MG63 (cell line): ENCODE data around the gene RBM23. TPM values are rescaled to one million over a fixed set of nuclear protein-coding genes. Genes with fewer than 3 reads are reported as not detected.

Source experiments
- DNase-seq: peaks from one replicate; pipeline ENCODE4 v3.0.0-alpha.2; 2020
- H3K27me3 ChIP-seq: fragments of 250-450 bp; sonication (Bioruptor Pico); 2 replicates; pipeline ENCODE4 v1.5.1; 2020; ENCODE audit warnings: mild to moderate bottlenecking, moderate library complexity
- H3K36me3 ChIP-seq: fragments of 250-450 bp; sonication (Bioruptor Pico); 2 replicates; pipeline ENCODE4 v1.5.1; 2020; ENCODE audit warnings: mild to moderate bottlenecking, moderate library complexity
- H3K4me3 ChIP-seq: fragments of 250-450 bp; sonication (Bioruptor Pico); 2 replicates; pipeline ENCODE4 v1.5.1; 2020; ENCODE audit warnings: mild to moderate bottlenecking, moderate library complexity
- H3K9me3 ChIP-seq: fragments of 250-450 bp; sonication (Bioruptor Pico); 2 replicates; pipeline ENCODE4 v1.5.1; 2020; ENCODE audit warnings: mild to moderate bottlenecking, moderate library complexity
- total RNA-seq: library from RNA; depleted of rRNA; stranded (reverse); fragments of >200 nt; shearing (Covaris generic); gene quantifications from 2 replicates; pipeline ENCODE4 v1.2.3, GENCODE V29; 2014; ENCODE audit warnings: low replicate concordance

RBM23 gene
- total RNA-seq, 1 experiment from 2014 or later, result 27.8 TPM

DNA sequence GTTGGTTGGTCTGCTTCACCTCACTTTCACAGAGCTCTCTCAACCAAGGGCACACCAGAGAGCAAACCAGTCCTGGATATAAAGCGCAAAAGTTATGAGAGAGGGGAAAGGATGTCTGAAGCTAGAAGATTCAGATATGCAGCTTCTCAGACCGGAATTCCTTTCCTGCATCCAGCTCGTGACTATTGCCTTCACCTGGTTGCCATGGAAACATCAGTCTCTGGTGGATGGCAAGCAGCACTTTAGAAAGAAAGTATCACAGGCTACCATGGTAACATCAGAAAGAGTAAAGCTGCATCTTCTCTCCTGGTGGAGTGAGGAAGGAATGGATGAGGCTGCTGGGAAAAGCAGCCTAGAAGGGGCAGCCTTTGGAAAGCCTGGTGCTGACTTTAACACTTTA, 22.2 kb downstream of the RBM23 start:
- Histone ChIP-seq H3K27me3 (no peaks in the 10 kb centered on the region), H3K36me3 (no peaks in the 10 kb centered on the region), H3K9me3 (no peaks in the 10 kb centered on the region), H3K4me3 (no peak overlapping the region)
- no peak for DNase-seq

DNA sequence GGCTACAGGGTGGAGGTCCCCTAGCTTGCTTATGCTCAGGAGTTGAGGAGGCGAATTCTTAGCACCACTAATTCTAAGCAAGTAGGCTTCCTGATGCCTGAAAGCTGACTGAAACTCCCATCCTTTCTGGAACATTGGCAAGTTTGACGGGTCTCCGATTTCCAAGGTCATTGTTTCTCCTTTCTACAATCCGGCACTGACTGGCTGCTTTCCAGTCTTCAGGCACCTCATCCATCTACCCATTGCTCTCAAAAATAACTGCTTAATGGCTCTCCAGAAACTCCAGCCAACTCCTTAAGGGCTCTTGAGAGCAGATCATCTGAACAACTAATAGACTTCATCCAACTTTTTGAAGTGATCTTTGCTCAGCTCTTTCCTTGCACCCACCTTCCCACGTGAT, 22.6 kb downstream of the RBM23 start:
- no peaks in the 10 kb centered on the region for H3K27me3 ChIP-seq
- no peaks in the 10 kb centered on the region for H3K9me3 ChIP-seq
- H3K36me3 ChIP-seq, result no peaks in the 10 kb centered on the region
- DNase-seq, result no peak
- H3K4me3 ChIP-seq, result no peak overlapping the region

DNA sequence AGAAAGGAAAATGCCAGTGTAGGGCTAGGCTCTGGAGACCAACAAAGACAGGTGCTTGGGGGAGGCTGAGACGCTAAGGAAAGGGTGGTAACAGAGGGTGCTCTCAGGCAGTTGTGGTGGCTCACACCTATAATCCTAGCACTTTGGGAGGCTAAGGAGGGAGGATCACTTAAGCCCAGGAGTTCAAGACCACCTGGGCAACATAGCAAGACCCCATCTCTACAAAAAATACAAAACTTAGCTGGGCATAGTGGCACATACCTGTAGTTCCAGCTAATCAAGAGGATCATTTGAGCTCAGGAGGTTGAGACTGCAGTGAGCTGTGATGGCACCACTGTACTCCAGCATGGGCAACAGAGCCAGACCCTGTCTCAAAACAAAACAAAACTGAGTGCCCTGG, 23.5 kb downstream of the RBM23 start:
- H3K36me3 ChIP-seq, result no peaks in the 10 kb centered on the region
- DNase-seq, result no peak
- no peak overlapping the region for H3K4me3 ChIP-seq
- no peaks in the 10 kb centered on the region for H3K9me3 ChIP-seq
- no peaks in the 10 kb centered on the region for H3K27me3 ChIP-seq

DNA sequence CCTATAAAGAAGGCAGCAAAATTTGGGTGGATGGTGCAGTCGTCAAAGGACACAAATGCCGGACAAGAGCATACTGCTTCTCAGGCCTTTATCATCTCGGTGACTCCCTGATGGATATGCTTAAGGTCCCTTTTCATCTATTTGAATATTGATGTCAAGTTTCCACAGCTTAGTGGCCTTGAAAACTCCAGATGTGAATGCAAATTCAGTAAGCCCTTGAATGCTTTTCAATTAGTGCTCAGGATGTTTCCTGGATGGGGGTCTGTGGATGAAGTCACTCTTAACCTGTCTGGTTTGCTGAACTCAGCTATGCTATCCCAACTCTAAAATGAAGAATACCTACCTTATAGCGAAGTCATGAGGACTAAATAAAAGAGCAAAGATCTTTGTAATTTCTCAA, 25.2 kb downstream of the RBM23 start:
- H3K9me3 ChIP-seq, result no peaks in the 10 kb centered on the region
- no peaks in the 10 kb centered on the region for H3K36me3 ChIP-seq
- no peak overlapping the region for H3K4me3 ChIP-seq
- H3K27me3 ChIP-seq, result no peaks in the 10 kb centered on the region
- DNase-seq, result no peak

DNA sequence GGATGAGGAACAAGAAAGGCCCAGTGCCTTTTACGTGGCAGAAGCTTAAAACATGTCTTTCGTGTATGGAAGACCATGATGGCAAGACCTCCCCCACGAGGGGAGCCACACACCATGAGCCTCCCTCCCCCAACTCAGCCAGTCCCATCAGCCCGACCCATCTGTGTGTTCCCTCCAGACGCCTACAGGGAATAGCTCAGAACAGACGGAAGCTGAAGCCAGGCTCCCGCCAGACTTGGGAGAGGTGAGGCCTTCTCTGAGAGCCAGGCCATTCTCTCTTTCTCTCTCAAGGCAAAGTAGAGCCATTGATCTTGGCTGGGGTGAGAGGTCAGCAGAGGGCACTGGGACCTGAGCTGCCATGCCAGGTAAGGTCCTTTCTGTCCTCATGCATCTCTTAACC, 26.5 kb downstream of the RBM23 start:
- DNase-seq, result no peak
- no peak overlapping the region for H3K4me3 ChIP-seq
- no peaks in the 10 kb centered on the region for H3K9me3 ChIP-seq
- no peaks in the 10 kb centered on the region for H3K36me3 ChIP-seq
- H3K27me3 ChIP-seq, result no peaks in the 10 kb centered on the region

DNA sequence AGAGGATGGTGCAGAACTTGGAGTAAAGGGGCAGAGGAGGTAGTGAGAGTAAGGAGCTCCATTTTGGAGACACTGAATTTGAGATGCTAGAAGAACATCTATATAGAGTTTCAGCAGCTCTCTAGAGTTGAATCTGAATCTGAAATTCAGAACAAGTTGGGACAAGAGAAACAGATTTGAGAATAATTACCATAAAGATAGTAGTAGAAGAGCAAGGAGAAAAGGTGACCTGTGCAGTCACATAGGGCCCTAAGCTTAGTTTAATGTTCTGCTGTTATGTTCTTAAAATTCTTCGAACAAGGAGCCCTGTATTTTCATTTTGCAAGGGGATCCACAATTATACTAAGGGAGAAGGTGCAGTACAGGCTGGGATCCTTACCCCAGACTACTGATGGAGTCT, 28.5 kb downstream of the RBM23 start:
- no peaks in the 10 kb centered on the region for H3K9me3 ChIP-seq
- no peak overlapping the region for H3K4me3 ChIP-seq
- H3K27me3 ChIP-seq, result no peaks in the 10 kb centered on the region
- no peaks in the 10 kb centered on the region for H3K36me3 ChIP-seq
- no peak for DNase-seq

DNA sequence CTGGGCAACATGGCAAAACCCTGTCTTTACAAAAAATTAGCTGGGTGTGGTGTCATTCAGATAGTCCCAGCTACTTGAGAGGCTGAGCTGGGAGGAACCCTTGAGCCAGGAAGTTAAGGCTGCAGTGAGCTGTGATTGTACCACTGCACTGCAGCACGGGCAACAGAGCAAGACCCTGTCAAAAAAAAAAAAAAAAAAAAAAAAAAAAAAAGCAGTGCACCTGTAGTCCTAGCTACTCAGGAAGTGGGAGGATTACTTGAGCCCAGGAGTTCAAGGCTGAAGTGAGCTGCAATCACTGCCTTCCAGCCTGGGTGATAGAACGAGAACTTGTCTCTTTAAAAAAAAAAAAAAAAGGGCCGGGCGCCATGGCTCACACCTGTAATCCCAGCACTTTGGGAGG, 30.3 kb downstream of the RBM23 start:
- Histone ChIP-seq H3K4me3 (no peak overlapping the region), H3K27me3 (no peaks in the 10 kb centered on the region), H3K36me3 (no peaks in the 10 kb centered on the region), H3K9me3 (no peaks in the 10 kb centered on the region)
- no peak for DNase-seq

DNA sequence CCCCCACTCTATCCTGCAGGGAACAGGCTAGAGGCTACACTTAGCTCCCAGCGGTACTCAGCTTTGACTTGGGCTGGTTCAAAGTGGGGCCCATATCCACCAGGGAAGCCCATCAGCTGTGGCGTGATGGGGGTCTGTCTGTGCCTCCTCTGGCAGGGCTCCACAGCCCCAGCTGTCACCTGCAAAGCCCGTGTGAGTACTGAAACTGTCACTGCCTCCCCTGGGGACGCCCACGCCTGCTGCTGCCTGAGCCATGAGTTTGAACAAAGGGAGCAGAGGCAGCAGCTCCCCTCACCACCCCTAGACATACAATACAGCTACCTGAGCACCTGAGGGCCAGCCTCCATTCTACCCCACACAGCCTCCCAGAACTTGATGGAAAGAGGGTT, 31.0 kb downstream of the RBM23 start:
- no peak for DNase-seq
- Histone ChIP-seq H3K4me3 (no peak overlapping the region), H3K9me3 (no peaks in the 10 kb centered on the region), H3K27me3 (no peaks in the 10 kb centered on the region), H3K36me3 (no peaks in the 10 kb centered on the region)

DNA sequence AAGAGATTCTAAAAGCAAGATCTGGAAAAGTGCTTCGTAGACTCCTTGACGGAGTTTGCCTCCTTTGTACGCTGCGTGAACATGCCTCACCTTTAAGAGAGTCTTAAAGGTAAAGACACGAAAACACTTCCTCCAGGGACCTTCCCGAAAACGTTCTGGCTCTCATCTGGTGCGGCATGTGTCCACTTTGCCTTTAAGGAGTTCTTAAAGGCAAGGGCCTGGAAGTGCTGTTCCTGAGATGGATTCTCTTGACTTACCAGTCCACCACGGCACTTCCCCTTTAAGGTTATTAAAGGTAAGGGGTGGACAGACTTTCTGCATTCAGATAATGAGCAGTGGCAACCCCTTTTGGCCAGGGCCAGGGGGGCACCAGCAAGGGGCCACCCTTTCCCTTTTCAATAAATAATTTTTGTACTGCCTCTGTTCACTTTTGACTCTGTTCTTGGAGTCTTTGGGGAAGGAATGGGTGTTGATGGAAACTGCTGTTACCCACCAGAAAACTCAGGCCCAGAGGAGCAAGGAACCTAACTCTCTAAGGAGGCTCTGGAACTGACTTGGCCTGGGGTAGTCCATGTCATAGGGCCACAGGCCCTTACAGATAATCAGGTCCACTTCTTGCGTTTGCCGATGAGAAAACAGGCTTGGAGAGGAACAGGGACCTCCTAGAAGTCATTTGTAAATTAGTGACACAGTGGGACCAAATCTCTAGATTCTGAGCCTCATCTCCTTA, 31.5 kb downstream of the RBM23 start:
- Histone ChIP-seq H3K4me3 (peak overlapping the region; percentile 47), H3K9me3 (no peaks in the 10 kb centered on the region), H3K36me3 (no peaks in the 10 kb centered on the region), H3K27me3 (no peaks in the 10 kb centered on the region)
- peak; percentile 15 for DNase-seq

DNA sequence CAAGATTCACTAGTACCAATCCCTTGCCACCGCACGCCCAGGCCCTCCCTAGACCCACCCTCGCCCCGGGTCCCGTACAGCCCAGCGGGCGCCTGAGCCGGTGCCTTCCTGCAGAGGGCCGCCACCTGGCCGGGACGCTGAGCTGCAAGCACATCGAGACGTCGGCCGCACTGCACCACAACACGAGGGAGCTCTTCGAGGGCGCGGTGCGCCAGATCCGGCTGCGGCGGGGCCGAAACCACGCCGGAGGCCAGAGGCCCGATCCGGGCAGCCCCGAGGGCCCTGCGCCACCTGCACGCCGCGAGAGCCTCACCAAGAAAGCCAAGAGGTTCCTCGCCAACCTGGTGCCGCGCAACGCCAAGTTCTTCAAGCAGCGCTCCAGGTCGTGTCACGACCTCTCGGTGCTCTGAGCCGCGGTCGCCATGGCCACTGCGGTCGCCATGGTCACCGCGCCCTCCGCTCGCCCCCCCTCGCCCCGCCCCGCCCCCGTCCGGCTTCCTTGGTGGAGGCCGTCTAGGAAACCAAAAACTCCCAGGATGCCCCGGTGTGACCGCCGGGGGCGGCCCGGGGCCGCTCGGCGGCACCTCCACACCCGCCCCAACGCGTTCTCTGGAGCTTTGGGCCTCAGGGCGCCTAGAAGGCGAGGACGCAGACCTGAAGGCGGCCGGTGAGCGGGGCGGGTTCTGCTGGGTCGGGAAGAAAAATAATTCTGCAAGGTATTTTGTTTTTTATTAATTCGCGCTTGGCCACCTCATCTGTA, 32.3 kb downstream of the RBM23 start:
- Histone ChIP-seq H3K9me3 (no peaks in the 10 kb centered on the region), H3K4me3 (peak overlapping the region; percentile 47), H3K36me3 (no peaks in the 10 kb centered on the region), H3K27me3 (no peaks in the 10 kb centered on the region)
- DNase-seq, result peak; percentile 47

DNA sequence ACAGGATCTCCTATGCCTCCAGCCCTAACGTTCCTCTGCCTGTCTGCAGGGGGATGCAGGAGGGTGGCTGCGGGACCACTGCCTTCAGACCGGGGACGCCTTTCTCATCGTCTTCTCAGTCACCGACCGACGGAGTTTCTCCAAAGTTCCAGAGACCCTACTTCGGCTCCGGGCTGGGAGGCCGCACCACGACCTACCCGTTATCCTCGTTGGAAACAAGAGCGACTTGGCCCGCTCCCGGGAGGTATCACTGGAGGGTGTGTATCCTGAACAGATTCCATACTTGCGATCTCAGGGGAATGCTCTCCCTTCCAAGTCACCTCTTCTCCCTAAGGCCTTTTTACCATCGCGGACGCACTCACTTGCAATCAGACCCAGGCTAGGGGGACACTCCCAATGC, 33.0 kb downstream of the RBM23 start:
- Histone ChIP-seq H3K9me3 (no peaks in the 10 kb centered on the region), H3K4me3 (no peak overlapping the region), H3K36me3 (no peaks in the 10 kb centered on the region), H3K27me3 (no peaks in the 10 kb centered on the region)
- no peak for DNase-seq

DNA sequence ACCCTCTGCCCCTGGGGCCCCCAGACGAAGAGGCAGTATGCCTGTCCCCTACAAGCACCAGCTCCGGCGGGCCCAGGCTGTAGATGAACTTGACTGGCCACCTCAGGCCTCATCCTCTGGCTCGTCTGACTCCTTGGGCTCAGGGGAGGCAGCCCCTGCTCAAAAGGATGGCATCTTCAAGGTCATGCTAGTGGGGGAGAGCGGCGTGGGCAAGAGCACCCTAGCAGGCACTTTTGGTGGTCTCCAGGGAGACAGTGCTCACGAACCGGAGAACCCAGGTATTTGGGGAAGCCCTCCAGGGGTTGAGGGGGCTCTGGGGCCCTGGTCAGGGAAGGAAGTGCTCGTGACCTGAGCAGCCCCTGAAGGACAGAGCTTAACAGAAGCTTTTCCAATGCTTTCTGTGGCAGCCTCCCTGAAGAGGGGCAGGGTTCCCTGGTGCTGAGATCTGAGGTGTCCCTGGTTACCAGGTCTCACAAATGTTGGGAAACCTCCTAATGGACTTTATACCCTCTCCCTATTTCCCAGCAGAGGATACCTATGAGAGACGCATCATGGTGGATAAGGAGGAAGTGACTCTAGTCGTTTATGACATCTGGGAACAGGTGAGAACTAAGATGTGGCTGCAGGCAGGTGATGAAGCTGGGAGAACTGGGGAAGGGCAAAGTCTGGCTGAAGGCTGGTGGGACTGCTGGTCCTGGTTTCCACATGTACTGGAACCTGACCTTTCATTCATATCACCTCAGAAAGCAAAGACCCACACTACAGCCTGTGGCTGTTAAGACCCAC, 34.0 kb downstream of the RBM23 start:
- H3K9me3 ChIP-seq, result no peaks in the 10 kb centered on the region
- no peak for DNase-seq
- no peaks in the 10 kb centered on the region for H3K27me3 ChIP-seq
- no peak overlapping the region for H3K4me3 ChIP-seq
- no peaks in the 10 kb centered on the region for H3K36me3 ChIP-seq

DNA sequence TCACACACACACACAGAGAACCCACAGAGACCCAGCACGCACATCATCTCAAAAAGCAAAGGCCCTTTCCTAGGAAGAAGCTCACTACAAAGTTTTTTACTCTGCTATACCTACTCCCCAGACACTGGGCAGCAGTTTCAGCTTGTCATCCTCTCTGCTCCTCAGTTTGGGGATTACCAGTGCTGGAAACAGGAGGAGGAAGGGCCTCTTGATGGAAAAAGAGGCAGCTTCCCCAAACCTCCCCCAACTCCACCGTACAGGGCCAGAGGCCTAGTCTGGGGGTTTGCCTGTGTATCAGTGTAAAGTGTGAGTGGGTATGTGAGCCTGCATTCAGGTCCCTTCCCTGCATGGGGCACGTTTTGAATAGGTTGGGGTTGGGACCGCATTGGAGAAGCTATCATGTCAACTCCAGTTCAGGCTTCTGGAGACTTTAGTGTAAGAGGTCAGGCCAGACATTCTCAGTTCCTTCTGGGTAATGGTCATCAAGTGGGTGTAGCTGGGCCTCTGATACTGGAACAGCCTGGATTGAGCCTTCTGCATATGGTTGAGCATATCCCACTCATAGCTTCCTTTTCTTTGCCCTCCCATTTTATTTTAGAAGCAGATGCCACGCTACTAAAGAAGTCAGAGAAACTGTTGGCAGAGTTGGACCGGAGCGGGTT, 34.7 kb downstream of the RBM23 start:
- no peak for DNase-seq
- Histone ChIP-seq H3K36me3 (no peaks in the 10 kb centered on the region), H3K4me3 (no peak overlapping the region), H3K27me3 (no peaks in the 10 kb centered on the region), H3K9me3 (no peaks in the 10 kb centered on the region)

DNA sequence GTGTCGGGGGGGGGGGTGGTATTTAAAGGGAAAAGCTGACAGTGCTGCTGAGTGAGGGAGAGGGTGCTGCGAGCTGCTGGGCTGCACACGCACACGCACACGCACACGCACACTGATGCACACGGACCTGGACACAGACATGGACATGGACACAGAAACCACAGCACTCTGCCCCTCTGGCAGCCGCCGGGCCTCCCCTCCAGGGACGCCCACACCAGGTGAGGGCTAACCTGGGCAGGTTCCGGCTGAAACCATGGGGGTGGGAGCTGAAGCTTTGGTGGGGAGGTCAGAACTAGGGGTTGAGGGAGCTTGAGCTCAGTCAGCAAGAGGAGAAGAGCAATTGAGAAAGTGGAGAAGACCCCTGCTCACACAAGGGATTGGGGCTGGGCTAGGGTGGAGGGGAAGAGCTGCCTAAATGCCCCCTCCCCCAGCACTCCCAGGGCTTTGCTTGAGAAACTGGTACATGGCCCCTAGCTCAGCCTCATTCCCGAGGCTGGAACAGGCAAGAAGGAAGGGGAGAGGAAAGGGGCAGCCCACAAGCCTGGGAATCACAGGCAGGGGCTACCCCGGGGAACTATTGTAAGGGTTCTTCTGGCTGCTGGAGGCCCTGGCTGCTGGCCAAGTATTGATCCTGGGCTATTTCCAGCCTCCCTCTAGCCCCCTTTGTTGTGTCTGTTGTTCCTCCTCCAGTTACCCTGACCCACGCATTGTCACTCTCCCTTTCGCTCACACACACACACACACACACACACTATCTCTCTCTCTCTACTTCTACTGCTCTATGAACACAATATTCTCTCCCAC, 35.6 kb downstream of the RBM23 start, which contains the start of gene REM2:
Gene REM2 (plus strand): TSS at position 50 of the 804 bp plus-strand sequence. CDS start 66 bp downstream, at position 116.
- no peaks in the 10 kb centered on the region for H3K27me3 ChIP-seq
- no peaks in the 10 kb centered on the region for H3K9me3 ChIP-seq
- DNase-seq, result no peak
- no peak within 1 kb of the TSS for H3K4me3 ChIP-seq
- H3K36me3 ChIP-seq, result no peaks in the 10 kb centered on the region

DNA sequence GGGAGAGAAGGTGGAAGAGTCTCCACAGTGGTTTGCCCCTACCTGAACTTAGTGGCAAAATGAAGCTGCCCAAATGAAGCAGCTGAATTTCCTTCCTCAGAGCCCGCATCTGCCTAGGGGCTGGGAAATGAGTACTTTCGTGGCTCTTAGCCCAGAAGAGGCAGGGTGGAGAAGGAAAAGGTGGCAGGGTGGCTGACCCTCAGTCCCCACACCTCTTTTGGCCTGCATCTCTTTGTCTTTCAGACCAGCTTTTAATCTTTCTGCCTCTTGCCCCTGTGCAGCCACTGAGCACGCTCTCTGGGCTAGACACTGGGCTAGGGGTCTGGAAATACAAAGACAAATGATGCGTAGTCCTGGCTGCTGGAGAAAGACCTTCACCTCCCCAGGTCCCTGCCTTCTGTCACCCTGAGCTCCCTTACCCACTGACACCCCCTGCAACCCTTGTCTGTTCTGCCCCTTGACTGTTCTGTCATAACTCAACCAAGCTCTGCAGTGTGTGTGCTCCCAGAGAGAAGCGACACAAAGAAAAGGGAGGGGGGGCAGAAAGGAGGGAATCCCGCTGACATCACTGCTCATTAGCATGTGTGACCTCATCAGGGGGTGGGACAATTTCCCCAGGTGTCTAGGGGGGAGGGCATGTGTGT, 36.3 kb downstream of the RBM23 start:
- Histone ChIP-seq H3K9me3 (no peaks in the 10 kb centered on the region), H3K27me3 (no peaks in the 10 kb centered on the region), H3K36me3 (no peaks in the 10 kb centered on the region), H3K4me3 (no peak overlapping the region)
- DNase-seq, result no peak

DNA sequence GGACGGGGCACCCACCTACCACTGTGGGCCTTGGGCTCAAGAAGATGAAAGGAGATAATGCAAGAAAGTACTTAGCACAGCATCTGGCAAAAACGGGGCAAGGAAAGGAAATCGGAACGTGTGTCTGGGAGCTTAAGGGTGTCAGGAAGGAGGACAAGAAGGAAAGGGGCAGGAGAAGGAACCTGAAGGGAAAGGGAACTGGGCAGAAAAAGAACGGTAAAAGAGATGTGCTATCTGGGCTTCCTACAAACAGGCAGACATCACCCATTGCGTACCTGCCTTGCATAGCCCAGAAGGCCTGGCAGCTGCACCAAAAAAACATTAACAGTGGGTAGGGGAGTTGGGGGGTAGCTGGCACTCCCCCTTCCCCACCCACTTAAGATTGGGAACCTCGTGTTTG, 36.9 kb downstream of the RBM23 start:
- Histone ChIP-seq H3K4me3 (no peak overlapping the region), H3K27me3 (no peaks in the 10 kb centered on the region), H3K9me3 (no peaks in the 10 kb centered on the region), H3K36me3 (no peaks in the 10 kb centered on the region)
- no peak for DNase-seq
